Suppressor macrophage treated with lipopolysaccharide for 1 hour (primary cell): ENCODE measurements around the gene ACP1.

ENCODE experiments used
- DNase-seq, 3 donors: peaks; one replicate each; pipeline ENCODE4 v3.0.0-alpha.2; 2020 to 2022

The ACP1 gene

DNA sequence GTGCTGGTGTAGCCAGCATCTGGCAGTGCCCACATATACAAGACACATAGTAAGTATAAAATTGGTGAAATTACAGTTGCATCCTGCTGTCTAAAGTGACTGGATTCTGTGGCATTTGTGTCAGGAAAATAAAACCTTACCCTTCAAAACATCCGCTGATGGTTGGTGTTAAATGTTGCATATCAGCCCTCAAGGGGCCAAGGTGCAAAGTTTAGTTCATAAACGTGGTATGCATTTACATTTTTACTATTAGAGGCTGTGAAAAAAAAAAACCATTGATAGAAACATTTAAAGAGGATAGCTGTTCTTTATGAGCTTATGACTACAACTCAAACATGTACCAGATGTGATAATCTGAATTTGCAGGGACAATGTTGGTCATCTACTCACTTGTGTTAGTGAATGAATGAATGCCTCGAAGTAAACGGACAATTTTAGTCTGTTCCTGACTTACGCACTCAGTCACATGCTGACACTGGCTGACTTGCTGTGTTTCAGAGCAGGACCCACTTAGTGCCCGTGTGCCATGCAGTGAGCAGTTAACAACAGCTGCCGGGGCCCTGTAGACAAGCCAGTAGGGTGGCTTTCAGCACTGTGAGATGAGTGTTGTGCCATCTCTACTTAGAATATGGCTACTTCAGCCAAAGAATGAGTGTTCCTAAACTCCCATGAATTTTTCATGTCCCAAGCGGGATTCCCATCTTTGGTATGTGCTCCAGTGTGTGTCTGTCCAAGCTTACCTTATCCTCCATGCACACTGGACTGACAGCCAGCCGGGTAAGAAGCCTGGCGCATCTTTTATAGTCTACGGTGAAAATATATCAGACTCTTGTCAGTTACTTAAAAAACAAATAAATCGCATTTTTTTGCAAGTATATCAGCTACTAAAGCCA is 17.9 kb downstream of the ACP1 start:
- DNase-seq, result no peak

DNA sequence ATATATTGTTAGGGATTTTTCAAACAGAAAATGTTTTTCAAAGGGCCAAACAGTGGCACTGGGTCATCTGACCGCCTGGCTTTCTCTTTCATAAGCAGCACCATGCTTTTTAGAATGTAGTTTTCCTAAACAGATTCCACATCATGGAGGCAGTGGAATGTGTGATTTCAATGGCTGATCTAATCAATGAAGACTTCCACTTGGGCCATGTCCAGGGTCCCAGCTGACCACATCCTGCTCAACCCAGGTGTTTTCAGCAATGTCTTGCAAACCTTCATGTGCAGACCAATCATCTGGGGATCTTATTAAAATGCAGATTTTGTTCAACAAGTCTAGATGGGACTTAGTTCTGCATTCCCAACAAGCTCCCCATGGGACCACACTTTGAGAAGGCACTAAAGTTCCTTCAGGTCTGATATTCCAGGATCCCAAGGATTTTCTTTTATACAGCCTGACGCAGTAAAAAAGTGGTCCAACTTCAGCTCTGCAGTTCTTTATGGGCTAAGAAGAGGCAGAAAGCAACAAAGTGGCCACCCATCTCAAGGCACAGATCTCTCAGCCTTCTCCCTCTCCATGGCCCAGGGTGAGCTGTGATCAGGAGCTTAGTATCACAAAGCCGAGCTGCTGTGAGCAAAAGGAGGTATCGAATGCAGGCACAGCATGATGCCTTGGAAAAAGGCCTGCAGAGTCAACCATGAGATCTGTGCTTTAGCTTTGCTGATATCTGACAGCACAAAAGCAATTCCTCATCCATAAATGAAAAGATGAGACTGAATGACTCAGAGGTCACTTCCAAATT is 19.4 kb downstream of the ACP1 start:
- DNase-seq, result no peak

DNA sequence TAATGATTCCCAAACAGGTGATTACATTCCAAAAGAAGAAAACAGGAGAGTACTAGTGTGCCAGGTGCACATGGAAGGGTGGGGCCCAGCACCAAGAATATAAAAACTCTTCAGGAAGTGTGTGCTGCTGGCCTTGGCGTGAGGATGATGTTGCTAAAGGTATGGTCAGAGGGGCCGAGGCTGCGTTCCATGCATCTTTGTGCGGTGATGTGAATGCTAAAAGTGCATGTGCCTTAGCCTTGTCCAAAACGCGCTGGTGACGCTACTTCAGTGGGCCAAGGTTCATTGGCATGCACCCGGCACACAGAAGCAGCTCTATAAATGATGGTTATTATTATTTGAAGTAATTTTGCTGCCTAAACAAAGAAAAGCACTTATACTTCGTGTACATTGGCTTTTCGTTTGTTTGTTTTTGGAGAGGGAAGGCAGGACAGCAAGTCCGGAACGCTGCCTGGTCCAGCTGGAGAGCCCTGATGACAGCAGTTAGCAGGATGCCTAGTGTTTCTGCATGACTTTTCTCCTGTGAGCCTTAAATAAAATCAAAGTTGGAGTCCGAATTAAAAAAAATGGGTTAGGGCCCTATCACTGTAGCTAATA is 20.2 kb downstream of the ACP1 start:
- DNase-seq, result no peak

DNA sequence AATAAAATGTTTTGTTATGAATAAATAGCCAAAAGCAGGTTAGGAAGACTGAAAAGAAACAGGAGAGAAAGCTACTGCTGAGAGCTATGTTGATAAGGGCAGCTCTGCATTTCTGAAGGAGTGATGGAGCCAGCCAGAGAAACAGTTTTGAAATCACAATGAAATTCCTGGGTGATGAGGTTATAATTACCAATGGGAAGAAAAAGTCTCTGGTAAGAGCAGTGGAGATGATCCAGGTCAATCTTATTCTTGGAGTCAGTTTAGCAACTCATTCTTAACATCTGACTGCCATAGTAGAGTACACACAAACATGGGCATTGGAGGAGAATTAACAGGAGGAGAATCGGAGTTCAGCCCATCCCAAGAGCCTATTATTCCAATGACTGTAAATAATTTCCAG is 20.8 kb downstream of the ACP1 start:
- no peak for DNase-seq

DNA sequence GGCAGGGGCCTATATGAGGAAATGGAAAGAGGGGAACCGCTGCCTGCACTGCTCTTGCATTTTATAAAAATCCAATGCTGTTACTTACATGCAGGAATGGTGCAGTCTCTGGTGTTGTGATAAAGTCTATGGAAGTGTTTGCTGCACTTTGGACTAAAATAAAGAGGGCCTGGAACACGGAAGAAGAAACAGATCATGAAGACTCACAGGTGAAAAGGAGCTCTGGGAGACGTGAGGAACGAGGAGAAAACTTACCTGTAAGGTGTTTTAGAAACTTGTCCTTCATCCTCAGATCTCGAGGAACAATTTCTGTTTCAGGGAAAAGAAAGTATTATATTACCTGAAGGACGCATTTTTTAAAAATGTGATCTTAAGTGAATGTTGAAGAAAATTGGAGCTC is 21.3 kb downstream of the ACP1 start:
- DNase-seq, result no peak

DNA sequence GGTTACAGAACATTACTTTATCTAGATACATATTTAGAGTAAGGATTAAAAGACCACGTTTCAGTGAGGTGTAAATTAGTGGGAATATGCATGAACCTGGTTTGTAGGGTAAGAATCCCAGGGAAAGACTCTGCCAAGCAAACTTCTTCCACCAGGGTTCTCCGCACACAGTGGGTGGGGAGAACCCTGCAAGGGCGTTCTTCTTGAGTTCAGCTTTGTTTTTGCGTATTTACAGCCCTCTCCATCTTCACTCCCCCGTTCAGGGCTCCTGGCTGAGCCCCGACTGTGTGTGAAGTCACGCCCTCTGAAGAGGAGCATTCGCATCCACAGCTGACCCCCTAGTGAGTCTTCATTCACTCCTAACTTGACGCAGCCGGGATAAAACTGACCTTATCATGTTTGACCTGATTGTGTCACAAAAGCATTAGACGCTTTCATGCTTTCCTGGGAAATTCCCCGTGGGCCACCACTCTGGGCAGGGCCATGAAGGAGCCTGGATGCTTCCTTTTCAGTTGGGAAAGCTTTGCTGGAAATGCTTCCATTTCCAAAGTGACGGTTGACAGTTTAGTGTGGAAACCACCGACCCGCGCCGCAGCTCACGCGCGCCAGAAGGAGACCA is 22.1 kb downstream of the ACP1 start:
- peak; percentile 35 to 76 (median 67) for DNase-seq

DNA sequence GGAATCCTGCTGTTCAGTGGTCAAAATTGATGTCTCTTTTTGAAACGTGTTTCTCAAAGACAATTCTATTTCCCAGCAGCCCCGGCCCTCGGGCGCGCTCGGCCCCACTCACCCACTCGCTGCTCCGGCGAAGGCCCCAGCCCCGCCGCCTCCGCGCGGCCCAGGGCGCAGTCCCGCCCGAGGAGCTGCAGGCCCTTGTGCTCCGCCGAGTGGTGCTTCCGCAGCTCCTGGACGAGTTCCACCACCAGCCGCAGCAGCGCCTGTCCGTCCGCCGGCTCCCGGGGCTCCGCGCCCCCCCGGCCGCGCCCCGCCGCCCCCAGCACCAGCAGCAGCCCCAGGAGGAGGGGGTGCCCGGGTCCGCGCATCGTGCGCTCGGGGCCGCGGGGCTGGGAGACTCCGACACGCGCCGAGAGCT is 22.7 kb downstream of the ACP1 start:
- peak in 2 of 3 donors; percentile 20 to 61 for DNase-seq

DNA sequence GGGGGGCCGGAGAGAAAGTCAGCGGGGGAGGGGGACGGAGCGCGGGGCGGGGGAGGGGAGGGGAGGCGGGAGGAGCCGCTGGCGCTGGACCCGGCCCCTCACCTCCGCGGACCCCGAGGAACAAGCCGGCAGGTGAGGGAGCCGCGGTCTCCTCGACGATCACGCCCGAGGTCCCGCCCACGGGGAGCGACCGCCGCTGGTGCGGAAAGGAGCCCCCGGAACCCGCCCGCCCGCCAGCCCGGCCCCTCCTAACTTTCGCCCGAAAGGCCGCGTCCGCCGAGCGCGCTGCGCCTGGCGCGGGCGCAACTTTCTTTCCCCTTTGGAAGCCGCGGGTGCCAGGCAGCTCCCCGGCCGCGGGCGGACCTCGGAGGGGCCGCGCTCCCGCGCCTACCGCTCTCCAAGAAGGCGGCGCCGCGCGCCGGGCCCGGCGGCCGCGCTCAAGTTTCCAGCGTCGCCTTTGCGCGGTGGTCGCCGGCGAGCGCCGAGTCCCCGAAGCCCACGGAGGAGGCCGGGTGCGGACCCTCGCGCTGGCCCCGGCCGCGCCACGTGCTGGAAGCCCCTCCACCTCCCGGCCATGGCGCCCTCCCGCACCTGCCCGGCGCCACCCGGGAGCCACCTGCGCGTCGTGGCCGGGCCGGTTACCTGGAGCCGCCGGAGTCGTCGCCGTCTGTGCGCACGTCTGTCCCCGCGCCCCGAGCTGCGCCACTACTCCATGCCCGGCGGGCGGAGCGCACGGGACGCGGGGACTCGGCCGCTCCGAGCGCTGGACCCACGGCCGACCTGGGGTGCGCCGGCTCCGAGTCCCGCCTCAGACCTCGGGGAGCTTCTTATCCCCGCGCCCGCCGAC is 23.4 kb downstream of the ACP1 start, which contains the start of gene ALKAL2:
ALKAL2 (minus strand) TSS at position 181 of the 847 bp plus-strand sequence. CDS start 256 bp downstream, outside the sequence.
- DNase-seq, result peak in 1 of 3 donors; percentile 43

DNA sequence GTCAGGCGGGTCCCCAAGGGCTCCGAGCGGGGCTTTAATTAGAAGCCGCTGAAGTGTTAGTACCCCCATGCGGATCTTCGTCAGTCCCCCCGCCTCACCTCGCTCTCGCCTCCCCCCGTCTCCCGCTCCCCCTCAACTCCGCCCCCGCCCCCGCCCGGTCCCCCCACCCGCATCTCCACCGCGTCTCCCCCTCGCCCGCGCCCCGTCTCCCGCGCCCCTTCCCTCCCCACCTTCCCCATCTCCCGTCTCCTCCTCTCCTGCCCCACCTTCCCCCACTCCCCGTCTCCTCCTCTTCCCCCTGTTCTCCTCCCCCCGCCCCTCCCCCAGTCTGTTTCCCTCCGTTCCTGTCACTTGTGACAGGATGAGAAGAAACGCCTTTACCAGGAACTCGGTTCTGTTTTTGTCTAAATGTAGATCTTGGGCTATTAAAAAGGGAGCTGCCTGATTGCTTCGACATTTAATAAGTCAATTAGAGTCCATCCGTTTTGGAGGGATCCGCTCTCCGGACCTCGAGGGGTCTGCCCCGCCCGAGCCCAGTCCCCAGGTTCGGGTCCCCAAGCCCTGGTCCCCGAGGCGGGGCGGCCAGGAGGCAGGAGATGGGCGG is 24.1 kb downstream of the ACP1 start:
- DNase-seq, result peak in 1 of 3 donors; percentile 3

DNA sequence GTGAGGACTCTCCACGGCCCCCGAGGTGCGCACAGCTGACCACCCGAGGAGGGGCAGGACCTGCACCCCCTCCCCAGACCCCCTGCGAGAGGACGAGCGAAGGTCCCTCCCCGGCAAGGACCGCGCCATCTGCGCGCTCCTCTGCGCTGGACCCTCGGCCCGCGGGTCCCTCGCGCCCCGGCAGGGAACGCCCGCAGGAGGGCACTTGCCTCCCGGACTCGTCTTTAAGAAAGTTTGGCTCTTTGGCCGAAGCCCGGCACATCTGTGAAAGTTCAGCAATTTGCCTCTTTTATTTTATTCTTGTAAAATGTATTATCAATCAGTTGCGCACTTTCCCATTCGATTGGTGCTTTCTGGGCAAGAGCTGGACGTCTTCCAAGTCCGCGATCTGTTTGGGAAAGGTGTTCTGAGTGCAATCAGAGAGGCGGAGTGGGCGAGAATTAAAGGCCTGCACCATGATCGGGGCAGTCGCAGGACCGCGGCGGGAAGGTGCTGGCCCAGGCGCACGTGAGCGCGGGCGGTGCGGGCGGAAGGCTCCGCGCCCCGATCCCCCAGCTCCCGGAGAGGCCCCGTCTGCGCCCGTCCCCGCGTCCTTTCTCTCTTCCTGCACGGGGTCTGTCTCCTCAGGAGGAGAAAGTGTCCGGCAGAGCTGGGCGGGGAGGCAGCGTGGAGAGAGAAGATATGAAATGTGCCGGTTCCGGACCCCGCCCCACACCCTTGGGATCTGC is 24.8 kb downstream of the ACP1 start:
- peak in 1 of 3 donors; percentile 34 for DNase-seq

DNA sequence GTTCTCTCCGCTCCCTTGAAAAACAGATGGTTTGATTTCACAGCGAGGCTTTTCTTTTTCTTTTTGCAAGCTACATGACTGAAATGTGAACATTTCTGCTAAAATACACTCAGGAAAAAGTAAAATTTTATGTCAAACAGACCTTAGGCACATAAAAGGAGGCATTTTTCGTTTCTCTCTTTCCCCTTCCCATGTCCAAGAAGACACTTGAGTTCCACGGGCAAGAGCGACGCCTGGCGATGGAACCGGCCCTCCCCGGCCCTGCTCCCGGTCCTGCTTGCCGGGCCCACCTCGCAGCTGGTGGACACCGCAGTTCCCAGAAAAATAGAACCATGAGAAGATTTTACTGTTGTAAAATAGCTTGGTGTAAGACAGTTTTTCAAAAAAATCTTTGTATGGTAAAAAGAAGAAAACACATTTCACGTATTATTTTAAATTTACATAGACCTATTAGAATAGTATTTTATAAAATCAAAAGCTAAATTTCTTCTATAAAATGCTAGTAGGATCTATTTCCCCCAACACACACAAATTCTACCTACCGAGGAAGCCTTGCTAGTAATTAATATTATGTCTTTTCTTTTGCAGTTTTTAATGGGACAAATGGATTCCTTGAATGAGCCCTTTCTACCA is 25.5 kb downstream of the ACP1 start:
- peak; percentile 55 to 85 (median 64) for DNase-seq

DNA sequence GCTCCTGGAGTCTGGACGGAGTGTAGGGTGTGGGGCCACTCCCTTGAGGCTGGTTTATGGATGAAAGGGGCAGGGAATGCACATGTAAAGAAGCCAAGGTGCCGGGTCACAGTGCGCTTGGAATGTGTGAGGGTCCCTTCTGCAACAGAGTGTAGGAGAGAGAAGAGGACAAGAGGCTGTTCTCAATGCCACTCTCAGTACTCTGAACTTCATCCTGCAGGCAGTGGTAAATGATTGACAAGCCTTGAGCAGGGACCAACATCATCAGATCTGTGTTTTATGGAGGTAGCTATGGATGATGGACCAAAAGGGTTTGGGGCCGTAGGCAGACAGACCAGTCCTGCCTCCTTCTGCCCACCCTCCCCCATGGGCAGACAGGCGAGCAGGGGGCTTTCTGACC is 30.3 kb downstream of the ACP1 start:
- DNase-seq, result no peak

DNA sequence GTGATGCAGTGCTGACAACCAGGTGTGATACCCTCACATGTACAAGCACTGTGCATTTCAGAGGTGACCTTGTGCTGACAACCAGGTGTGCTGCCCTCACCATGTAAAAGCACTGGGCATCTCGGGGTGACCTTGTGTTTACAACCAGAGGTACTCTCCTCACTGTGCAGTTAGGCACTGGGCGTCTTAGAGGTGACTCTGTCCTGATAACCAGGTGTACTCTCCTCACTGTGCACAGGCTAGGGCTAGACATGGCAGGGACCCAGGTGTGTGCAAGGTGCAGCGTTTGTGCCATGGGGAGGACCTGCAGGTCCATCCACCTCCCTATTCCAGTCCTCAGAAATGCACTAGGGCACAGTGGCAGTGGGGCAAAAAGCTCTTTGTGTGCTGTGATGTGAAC is 31.6 kb downstream of the ACP1 start:
- DNase-seq, result no peak

DNA sequence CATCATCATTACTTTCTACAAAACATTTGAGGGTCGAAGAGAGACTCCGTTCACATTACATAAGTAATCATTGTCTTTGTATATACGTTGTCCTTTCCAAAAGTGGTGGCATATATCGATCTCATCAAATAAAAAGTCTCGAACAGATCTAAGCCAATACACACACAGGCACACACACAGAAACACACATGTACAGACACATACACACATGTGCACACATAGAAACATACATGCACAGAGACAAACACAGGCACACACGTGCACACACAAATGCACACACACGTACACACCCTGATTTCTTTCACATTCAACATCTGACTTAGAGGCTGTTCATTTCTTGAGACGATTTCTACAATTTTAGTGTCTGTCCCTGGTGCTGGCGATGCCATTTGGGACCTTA is 40.6 kb downstream of the ACP1 start:
- DNase-seq, result no peak

DNA sequence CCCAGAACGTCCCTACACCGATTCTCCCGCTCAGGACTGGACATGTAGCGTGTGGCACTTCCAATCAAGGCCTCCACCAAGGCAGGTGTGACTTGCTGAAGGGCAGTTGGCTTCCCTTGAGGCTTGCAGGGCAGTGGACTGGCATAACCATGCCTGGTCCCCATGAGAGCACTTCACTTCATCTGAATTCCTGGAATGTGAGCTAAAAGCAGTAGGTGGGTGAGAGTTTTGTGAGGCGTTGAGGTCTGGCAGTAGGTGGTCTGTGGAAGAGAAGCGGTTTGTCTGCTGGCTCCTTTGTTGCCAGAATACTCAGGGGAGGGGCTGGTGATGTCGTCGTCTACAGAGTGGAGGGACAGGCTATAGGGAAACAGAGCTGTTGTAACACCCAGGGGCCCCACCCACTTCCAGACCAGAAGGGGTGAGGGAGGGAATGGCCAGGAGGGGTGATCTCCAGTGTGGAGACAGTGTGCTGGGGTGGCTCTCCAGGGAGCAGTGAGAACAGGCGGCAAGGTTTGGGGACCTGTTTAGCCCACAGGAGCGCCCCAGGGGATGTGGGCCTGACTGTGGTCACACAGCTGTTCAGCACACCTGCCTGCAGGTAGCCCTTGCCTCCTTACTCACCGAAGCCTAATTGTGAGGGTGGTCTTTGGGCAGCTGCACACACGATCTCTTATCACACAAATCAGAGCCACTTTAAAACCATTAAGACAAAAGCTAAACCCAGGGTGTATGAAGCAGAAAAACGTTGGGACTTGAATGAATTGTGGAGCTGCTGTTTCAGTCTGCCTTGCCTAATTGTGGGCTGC is 44.6 kb downstream of the ACP1 start:
- DNase-seq, result peak in 1 of 3 donors; percentile 3

DNA sequence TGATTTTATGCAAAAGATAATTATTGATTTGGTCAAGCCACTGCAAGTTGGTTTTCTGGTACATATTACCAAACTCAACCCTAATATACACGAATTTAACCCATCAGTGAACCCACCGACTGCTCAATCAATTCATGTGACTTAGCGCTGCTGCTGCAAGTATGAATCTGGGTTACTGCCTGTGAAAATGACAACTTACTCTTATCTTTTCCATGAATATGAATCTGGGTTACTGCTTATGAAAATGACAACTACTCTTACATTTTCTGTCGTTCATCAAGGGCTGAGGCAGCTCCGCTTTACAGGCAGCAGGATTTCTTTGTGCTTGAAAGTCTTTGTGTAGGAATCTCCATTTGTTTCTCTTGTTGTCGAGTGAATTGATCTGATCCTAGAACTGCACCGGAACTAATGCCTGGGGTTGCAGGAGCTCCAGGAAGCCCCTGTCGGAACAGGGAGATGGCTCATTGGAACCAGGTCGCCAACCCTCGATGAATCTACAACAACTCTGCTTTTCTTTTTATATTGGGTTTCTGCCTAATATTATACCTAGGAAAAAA is 45.3 kb downstream of the ACP1 start:
- no peak for DNase-seq

DNA sequence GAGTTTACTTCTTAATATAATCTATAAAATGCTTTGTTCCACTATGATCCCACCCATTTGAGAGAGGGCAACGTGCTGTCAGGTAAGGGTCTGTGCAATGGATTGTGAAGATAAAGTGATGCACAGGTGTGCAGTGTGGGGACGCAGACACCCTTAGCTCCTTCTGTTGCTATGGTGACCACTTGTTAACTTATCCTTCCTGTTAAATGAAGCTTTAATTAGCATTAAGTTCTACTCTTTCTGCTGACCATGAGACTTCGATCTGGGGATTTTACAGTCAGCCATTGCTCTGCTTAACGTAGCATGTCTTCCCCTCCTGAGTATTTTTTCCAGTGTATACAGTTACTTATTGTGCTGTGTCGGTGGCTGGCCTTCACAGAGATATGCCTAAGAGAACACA is 46.2 kb downstream of the ACP1 start:
- DNase-seq, result no peak

DNA sequence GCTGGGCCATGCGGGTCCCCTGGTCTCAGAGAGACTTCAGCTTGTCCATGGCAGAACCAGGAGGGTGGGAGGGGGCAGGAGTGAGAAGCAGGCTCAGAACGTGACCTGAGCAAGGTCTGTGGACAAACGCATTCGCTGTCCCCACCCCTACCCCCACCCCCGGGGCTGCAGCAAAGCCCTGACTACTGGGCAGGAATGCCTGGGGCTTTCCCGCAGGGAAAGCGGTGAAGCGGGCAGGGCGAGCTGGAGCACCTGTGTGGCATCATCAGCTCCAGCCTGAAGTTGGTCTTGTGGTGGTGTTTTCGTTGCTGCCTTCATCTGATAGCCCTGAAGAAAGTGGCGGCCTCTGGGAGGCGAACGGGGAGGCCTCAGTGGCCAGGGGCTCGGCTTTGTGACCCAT is 49.2 kb downstream of the ACP1 start:
- DNase-seq, result no peak
